Amygdala (tissue), 56 donors: ENCODE measurements around the gene FOXP1.

Experiments used
- DNase-seq, 56 donors: peaks; one replicate each; lab custom pipeline; 2025; lab: John Stamatoyannopoulos, UW

FOXP1 gene

DNA sequence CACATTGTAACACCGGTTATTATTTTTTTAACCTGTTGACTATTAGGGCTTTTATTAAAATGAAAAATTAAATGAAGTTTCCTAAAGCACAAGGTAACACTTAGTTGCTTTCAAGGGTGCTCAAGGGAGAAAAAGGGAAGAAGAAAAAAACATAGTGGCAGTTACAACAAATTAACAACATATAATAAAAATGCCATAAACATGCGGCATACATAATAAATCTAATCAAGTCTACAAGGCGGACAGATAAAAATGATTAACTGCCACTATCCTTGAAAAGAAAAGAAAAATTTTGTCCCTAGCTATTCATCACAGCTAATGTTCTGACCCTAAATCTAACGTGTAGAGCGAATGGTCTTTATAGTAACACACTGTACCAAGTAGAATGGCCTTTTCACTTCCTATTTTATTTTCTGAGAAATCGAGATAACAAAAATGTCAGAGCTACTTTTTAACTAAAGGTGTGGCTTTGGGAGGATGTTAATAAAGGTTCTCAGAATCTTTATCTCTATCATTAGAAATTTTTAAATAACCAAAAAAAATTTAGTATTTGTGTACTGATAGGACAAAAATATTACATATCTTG is 194.9 kb downstream of the FOXP1 start:
- DNase-seq: no peak

- DNase-seq: no peak
Measured at GRCh38 chr3:71387586-71387985, 195.9 kb downstream of the FOXP1 start.

DNA sequence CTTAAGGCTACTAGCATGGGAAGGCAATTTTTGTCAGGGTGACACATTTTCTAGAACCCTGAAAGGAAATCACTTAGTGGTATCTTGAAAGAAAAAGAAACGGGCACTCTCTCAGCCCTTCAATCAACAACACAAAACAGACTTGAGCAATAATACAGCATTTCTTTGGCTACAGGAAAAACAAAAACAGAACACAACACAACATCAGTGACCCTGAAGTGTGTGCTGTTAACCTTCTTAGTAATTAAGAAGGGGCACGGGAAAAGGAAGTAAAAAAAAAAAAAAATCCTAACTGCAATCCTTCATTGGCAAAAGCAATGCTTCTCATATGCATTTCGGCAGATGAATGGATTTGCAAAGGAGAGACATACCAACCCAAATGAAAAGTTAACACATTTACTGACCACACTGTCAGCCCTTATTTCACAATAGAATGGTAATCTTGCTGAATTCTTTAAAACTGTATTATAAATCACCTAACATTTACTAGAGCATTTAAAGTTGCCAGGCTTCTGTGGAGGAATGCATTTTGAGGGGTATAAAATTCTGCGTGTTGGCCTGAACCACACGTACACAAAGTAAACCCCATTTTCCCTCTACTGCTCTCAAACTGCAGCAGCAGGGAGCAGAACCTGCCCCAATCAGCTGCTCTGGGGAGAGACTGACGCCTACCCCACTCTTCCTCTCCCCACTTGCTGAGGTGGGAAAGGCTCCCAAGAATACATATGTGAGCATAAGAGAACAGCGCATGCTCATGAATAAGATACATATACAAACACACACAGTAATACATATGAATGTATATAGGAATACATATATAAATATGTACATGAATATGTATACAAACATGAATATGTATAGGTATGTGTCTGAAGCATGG is 198.5 kb downstream of the FOXP1 start:
- no peak for DNase-seq

DNA sequence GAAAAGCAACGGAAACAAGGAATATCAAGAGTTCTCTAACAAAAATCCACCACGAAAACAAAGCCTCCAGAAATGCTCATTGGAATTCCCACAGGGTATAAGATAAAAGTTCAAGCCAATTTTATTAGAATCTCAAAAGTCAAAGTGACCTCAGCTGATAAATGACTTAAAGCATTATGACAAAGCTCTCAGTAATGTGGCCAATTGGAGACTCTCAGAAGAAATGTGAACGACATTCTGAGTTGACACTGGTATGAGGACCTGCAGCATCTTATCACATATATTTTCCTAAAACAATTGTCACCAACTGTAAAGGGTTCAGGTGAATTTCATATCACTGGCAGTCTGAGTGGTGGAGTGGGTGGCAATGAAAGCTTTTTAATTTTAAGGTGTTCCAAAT is 199.1 kb downstream of the FOXP1 start:
- no peak for DNase-seq

GRCh38 chr3:71380096-71380495 is 203.4 kb downstream of the FOXP1 start:
- no peak for DNase-seq

DNA sequence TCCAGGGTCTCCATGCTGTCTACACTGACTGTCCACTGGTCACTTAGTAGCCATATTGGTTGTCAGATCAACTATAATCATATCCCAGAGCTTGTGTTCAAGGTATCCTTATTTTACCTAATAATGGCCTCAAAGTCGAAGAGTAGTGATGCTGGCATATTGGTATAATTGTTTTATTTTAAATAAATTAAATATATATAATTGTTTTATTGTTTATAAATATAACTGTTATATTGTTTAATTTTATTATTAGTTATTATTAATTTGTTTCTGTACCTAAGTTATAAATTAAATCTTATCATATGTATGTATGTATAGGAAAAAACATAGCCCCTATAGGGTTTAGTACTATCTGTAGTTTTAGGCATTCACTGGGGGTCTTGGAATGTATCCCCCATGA is 205.0 kb downstream of the FOXP1 start:
- DNase-seq: no peak

GRCh38 chr3:71376911-71377310 is 206.6 kb downstream of the FOXP1 start:
- no peak for DNase-seq

DNA sequence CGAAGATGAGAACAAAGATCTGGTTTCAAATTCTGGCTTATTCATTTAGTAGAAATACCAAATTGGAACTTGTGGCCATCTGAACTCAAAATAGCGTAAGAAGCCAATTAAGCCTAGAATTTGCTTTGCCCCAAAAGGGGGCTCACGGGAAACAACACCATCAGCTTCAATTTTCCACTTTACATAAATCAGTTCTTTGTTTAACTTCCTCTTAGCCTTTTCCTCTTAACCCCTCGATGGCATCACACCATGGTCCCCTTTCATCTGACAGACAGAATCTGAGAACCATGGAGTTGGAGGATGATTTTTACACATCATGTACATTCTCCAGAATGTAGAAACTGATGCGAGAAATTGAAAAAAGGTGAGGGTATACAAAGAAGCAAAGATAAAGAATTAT is 207.0 kb downstream of the FOXP1 start:
- no peak for DNase-seq

DNA sequence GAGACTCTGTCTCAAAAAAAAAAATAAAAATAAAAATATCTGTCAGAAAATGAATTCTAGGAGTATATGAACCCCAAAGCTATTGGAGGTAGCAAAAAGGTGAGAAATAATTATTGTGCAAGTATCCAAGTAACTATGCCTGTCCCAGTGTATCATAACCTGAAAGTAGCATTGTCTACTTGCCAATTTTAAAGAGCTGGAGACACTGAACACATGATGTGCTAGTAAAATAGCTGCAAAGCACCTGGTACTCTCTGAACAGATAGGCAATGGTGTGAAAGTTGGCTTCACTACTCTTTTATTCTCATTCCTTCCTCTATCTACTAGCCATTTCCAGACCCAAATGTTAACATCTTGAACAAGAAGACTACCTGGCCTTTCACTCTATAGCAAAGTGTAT is 208.9 kb downstream of the FOXP1 start:
- no peak for DNase-seq

- DNase-seq: no peak
Measured at GRCh38 chr3:71372911-71373637, 210.5 kb downstream of the FOXP1 start.

DNA sequence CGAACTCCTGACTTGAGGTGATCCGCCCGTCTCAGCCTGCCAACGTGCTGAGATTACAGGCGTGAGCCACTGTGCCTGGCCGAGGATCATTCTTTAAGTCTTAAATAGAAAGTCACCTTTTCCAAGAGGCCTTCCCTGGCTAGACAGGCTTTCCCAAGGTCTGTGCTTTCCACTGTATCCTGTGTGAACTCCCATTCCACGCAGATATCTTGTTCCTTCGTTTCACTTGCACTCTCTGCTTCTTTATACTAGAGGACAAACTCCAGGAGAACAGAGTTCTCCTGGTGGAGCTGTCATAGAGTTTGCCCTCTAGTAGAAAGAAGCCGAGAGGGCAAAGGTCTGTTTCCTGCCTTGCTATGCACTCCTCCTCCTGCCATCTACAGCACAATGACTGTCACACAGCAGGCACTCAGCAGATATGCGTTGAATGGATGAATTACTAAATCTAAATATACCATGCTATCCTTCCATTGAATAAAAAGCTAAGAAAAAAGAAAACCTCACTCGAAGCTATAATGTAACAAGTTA is 211.2 kb downstream of the FOXP1 start:
- no peak for DNase-seq

DNA sequence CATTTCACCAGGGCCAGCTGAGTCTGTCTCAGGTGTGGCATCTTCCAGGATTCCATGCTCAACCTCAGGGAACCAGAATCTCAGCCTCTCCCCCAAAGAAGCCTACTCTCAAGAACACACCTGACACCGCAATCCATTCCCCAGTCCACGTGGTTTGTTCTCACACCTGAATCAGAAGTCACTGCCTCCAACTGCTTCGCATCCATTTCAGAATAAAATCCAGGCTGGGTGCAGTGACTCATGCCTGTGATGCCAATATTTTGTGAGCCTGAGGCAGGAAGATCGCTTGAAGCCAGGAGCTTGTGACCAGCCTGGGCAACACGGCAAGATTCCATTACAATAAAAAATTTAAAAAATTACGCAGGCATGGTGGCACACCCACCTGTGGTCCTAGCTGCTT is 212.2 kb downstream of the FOXP1 start:
- DNase-seq: no peak

DNA sequence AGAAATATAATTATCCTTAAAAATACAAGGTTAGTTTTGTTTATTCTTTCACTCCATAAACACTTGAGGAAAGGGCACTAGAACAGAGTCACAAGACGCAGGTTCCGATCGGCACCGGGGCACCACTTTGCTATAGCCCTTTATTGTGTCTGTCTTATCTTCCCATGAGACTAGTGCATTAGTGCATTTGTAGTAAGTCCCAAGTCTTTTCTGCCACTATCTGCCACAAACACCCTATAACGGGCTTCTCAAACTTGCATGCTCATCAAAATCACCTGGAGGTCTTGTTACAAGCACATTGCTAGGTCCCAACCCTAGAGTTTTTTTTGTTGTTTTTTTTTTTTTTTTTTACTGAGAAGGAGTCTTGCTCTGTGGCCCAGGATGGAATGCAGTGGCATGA is 213.1 kb downstream of the FOXP1 start:
- DNase-seq: no peak

- DNase-seq: no peak
Measured at GRCh38 chr3:71369701-71370391, 213.7 kb downstream of the FOXP1 start.

GRCh38 chr3:71366988-71367604 is 216.4 kb downstream of the FOXP1 start:
- no peak for DNase-seq

- DNase-seq: no peak
Measured at GRCh38 chr3:71361334-71361890, 222.1 kb downstream of the FOXP1 start.

DNA sequence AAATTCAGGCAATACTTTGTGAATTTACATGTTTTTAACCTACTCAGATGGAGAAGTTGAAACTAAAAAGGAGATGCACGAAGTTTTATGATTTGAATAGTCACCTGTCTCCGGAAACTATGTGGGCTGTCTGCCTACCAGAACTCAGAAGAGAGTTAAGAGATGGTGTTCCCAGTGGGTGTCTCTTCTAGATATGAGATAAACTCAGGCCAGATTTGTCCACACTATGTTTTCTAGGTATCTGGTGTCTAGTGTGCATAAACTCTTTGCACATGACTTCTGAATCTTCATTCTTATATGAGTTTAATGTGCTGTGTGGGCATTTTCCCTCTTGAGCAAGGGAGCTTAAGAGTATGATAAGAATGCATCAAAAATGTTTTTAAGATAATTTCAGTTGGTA is 222.8 kb downstream of the FOXP1 start:
- DNase-seq: no peak

- no peak for DNase-seq
Measured at GRCh38 chr3:71360180-71360579, 223.3 kb downstream of the FOXP1 start.

DNA sequence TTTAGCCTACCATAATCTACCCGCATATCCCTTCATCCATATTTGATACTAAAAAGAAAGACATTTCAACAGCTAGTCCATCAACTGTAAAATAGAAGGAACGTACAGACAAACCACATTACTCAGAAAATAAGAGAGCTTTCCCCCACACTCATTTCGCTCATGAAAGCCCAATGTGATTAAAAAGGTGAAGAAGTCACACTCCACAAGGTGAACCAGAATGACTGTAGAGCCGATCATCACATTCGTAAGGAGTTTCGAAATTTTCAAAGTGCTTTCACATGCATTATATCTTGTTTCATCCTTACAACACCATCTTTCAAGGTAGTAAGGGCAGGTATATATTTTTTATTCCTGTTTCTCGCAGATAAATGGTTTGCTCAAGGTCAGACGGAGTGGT is 225.3 kb downstream of the FOXP1 start:
- DNase-seq: no peak

DNA sequence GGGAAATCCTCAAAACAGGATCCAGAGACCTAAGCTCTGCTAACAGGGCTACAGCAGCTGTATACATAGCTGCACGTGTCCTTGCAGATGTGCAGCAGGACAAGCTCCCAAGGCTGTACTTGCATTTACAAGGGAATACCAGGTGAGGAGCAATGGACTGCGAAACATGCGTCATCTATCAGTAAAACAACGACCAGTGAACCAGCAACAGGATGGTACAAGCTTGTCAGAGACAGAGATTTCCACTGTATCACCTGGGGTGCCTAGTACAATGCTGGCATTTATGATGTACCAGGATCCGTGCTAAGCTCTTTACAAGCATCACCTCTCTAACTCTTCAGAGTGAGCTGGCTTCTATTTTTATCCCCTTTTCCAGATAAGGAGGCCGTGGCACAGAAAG is 227.3 kb downstream of the FOXP1 start:
- no peak for DNase-seq
